Dedifferentiated amniotic fluid mesenchymal stem cell (primary cell): ENCODE measurements around the gene FIBCD1.
A peak's percentile ranks its signal among the peaks of the same experiment; 100 is the strongest.

Source experiments
- DNase-seq: peaks from one replicate; pipeline ENCODE4 v3.0.0-alpha.2; 2016; ENCODE audit errors: extremely low spot score

FIBCD1 gene

DNA sequence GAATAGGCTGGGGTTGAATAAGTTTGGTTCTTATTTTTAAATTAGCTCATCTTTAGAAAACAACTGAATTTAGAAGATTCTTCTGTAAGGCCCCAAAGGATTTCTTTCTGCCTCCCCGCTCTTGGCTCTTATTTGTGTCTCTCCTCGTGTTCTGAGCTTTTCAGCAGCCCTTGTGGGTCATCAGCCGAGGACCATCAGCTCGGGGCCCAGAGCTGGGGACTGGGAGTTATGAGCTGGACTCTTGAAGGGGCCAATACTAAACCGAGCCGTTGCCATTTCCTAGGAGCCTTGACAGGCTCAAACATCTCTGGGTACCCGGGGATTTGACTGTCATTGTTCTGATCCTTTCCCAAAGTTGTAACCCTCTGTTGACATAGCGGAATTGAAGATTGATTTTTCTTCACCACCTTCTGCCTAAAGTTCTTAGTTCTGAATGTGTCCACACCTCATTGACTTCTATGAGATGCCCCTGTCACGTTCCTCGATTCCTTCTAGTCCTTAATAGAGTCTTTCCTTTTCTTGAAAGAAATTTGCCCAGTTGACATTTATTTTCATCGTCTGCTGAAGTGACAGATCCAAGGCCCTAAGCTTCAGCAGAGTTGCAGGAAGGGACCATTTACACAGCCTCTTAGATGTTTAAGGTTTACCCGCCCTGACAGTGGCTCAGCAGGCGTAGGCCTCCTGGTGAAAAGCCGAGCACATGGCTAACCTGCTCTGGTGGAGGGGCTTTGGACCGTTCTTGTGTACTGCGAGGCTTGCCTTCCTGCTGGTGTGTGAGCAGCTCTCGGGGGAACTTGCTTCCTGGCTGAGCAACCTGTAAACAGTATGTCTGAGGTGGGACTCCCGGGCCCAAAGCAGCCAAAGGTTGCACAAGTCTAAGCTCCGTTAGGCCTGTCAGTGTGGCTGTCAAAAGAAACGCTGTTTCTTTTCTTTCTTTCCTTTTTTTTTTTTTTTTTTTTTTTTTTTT is 80.0 kb downstream of the FIBCD1 start:
- no peak for DNase-seq

DNA sequence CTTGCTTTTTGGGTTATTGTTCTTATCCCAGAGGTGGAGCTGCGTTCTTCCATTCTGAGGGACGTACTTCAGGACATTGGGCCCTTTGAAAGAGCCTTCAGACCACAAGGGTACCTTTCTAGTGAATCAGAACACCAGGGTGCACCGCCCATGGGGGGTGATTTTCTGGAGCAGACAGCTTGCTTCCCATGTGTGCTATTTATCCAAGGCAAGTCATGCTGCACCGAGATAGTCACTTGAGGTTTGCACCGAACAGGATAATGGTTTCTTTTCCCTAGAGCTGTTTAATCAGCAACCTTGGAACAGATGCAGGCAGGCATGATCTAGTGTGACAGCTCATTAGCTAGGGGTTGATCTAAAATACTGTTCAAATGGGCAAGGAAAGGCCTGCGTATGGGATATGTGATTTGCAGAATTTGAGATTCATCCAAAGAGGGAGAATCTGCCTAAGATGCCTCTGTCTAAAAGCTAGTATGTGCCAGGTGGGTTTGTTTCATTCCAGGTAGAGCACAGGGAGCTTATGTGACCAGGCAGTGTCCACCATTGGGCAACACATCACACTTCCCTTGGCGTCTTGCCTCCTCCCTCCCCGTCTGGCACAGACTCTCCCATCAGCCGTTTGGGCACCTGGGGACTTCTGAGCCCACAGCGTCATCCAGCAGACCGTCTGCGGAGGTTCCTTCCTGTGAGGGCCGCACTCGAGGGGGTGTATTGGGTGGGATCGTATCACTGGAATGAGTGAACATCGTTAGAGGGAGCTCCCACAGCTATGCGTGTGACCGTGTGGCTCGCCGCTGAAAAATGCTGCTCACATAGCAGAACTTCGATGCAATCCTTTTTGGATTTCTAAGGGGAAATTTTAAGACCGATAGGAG is 80.9 kb downstream of the FIBCD1 start:
- DNase-seq: peak; percentile 77

DNA sequence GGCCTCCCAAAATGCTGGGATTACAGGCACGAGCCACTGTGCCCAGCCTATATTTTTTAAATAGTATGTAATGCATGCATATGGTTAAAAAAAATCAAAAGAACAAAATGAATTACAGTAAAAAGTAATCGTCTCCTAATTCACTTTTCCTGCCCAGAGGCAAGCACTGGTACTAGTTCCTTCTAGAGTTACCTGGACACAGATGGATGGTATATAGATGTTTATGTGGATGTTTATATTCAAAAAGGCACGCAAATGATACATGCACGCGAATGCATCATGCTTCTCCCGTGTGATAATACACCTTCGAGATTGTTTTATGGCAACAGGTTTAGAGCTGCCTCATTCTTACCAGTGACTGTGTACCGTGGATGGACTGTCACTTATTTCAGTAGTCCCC is 82.6 kb downstream of the FIBCD1 start:
- DNase-seq: no peak

DNA sequence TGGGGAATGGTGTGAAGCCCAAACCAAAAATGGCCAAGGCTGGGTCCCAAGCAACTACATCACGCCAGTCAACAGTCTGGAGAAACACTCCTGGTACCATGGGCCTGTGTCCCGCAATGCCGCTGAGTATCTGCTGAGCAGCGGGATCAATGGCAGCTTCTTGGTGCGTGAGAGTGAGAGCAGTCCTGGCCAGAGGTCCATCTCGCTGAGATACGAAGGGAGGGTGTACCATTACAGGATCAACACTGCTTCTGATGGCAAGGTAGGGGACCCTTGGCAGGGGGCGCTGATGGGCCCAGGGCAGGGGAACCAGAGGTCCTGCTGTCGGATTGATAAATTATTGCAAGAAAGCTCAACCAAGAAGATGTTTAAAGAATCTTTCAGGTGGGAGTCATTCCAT is 84.2 kb downstream of the FIBCD1 start:
- no peak for DNase-seq

- no peak for DNase-seq
Observed at GRCh38 chr9:130854092-130854491, 85.0 kb downstream of the FIBCD1 start.

- DNase-seq: no peak
Observed at GRCh38 chr9:130852801-130853200, 86.2 kb downstream of the FIBCD1 start.
